ENCODE data around the gene TBX2.
A peak's percentile ranks its signal among the peaks of the same experiment; 100 is the strongest.

TBX2 gene

DNA sequence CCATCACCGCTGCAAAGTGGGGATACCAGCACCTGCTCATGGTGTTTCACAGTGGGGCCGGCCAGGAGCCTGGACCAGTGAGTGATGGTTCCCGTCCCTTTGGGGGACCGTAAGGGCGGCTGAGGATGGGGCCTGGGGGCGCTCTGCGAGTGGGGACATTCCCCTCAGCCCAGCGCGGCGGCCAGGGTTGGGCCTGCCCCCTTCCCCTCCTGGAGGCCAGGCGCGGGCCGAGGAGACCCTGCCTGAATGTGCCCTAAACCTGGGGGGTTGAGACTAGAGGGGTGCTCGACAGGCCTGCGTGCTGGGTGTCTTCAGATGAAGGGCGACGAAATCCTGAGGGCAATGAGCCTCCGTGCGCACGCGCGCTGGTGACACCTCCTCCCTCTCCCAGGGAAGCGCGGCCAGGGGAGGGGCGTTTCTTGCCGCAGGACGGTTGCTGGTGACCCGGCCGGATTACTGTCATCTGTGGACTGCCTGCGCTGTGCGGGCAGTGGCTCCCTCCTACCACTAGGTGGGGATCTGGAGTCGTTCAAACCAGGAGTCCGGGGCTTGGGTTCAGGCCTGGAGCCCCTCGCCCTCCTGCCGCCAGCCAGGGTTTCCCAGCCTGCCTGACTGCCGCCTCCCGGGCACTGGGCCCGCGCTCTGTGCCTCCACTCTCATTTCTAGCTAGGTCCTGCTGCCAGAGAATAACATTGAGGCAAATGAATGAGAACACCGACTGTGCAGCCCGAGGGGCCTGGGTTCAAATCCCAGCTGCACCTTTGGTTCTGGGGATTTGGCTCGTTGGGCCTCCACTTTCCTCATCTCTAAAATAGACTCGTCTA lies 17.1 kb downstream of the TBX2 start:
- H3K4me3 ChIP-seq (ENCODE audit: low read length): no peak overlapping the region
- peaks cover 30% of the 10 kb centered on the region for H3K27me3 ChIP-seq (ENCODE audit: control insufficient read depth, insufficient read depth, low read length)
- no peaks in the 10 kb centered on the region for H3K36me3 ChIP-seq (ENCODE audit: control insufficient read depth, insufficient read depth, low read length)
- H3K9me3 ChIP-seq (ENCODE audit: control insufficient read depth, low read length): no peaks in the 10 kb centered on the region
- H3K4me1 ChIP-seq (ENCODE audit: control insufficient read depth, insufficient read depth, low read length): peaks cover 24% of the 10 kb centered on the region
- peak overlapping the region; percentile 35 for H3K9ac ChIP-seq (ENCODE audit: low read length)

DNA sequence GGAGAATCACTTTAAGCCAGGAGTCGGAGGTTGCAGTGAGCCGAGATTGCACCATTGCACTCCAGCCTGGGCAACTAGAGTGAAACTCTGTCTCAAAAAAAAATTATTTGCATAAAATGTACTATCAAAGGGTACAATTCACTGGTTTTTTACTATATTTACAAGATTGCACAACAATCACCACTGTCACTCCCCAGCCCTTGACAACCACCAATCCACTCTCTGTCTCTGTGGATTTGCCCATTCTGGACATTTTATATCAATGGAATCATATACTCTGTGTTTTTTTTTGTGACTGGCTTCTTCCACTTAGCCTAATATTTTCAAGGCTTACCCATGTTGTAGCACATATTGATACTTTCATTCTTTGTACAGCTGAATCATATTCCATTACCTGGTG lies 18.8 kb downstream of the TBX2 start:
- H3K9me3 ChIP-seq (ENCODE audit: control insufficient read depth, low read length): no peaks in the 10 kb centered on the region
- H3K36me3 ChIP-seq (ENCODE audit: control insufficient read depth, insufficient read depth, low read length): no peaks in the 10 kb centered on the region
- peaks cover 13% of the 10 kb centered on the region for H3K4me1 ChIP-seq (ENCODE audit: control insufficient read depth, insufficient read depth, low read length)
- H3K4me3 ChIP-seq (ENCODE audit: low read length): no peak overlapping the region
- no peak overlapping the region for H3K9ac ChIP-seq (ENCODE audit: low read length)
- H3K27me3 ChIP-seq (ENCODE audit: control insufficient read depth, insufficient read depth, low read length): peaks cover 30% of the 10 kb centered on the region

DNA sequence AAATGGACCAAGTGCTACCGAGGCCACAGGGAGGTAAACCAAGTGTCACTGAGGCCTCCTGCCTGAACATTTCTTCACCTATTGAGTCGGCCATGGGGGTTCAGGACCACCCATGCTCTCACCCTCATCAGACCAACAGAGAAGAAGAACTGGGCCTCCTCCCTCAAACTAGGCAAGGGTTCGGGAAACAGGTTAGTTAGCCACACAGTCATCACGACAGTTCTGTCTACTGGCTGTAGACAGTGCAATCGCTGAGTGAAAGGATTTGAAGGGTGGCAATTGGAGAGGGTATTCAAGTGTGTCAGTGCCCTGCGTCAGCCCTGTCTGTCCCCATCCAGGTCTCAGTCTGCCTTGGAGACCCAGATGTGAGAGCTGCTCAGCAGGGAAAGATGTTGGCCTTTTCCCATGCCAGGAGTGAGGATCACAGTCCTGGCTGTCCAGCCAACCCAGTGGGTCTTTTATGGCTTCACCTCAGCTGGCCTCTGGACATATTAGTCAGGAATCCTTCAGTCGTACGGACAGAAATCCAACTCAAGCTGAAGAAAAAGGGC lies 19.9 kb downstream of the TBX2 start:
- H3K4me3 ChIP-seq (ENCODE audit: low read length): no peak overlapping the region
- peaks cover 9% of the 10 kb centered on the region for H3K4me1 ChIP-seq (ENCODE audit: control insufficient read depth, insufficient read depth, low read length)
- no peaks in the 10 kb centered on the region for H3K9me3 ChIP-seq (ENCODE audit: control insufficient read depth, low read length)
- no peak overlapping the region for H3K9ac ChIP-seq (ENCODE audit: low read length)
- peaks cover 36% of the 10 kb centered on the region for H3K27me3 ChIP-seq (ENCODE audit: control insufficient read depth, insufficient read depth, low read length)
- no peaks in the 10 kb centered on the region for H3K36me3 ChIP-seq (ENCODE audit: control insufficient read depth, insufficient read depth, low read length)

DNA sequence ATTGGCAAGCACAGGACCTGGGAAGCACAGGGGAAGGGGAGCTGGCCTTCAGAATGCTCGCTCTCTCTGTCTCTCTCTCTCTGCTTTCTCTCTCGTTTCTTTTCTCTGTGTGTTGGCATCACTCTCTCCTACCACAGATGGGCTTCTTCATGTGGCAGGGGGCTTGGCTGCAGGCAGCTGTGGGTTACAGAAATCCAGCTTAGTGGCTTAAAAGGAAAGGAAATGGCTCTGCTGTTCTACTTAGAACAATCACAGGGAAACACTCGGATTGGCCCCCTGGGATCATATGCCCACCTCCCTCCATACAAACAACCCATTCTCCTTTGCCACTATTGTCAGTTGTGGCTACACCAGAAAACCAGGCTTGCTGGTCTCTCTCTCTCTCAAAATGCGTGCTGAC lies 20.4 kb downstream of the TBX2 start:
- no peak overlapping the region for H3K9ac ChIP-seq (ENCODE audit: low read length)
- H3K9me3 ChIP-seq (ENCODE audit: control insufficient read depth, low read length): no peaks in the 10 kb centered on the region
- H3K36me3 ChIP-seq (ENCODE audit: control insufficient read depth, insufficient read depth, low read length): no peaks in the 10 kb centered on the region
- no peak overlapping the region for H3K4me3 ChIP-seq (ENCODE audit: low read length)
- peaks cover 9% of the 10 kb centered on the region for H3K4me1 ChIP-seq (ENCODE audit: control insufficient read depth, insufficient read depth, low read length)
- peaks cover 38% of the 10 kb centered on the region for H3K27me3 ChIP-seq (ENCODE audit: control insufficient read depth, insufficient read depth, low read length)

DNA sequence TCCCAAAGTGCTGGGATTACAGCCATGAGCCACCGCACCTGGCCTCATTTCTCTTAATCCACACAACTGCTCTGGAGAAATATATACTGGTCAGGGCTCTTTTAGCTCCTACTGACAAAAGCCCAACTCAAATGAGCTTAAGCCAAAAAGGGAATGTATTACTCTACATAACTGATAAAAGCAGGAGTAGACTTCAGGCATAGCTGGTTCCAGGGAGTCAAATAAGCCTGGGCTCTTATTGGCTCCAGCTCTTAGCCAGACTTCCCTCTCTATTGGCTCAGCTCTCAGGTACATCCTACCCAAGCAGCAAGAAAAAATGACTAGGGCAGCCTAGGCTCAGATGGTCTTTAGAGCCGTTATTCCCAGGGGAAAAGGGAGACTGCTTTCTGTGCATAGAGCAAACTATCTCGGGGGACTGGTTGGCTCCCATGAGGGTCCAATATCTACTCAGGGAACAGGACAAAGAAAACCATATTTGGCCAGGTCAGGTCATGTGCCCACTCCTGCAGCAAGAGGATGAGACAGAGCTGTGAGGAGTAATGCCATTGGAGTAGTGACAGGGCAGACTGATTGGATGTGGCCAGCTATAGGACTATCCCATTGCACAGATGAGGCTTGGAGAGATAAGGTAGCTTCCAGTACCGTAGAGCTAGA lies 21.2 kb downstream of the TBX2 start:
- peaks cover 40% of the 10 kb centered on the region for H3K27me3 ChIP-seq (ENCODE audit: control insufficient read depth, insufficient read depth, low read length)

DNA sequence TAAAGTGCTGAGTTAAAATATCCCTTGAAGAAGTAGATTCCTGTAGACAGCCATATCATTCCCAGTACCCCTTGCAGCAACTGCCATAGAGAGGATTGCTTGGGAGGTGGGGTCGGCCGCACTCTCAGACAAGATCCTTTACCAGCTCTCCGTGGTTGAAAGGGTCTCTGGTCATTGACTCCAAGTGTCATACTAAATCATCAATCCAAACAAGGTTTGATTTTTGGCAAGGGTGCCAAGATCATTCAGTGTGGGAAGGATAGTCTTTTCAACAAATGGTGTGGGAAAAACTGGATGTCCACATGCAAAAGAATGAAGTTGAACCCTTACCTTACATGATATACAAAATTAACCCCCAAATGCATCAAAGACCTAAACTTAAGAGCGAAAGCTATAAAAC lies 21.8 kb downstream of the TBX2 start:
- Histone ChIP-seq H3K27me3 (ENCODE audit: control insufficient read depth, insufficient read depth, low read length) (peaks cover 43% of the 10 kb centered on the region), H3K36me3 (ENCODE audit: control insufficient read depth, insufficient read depth, low read length) (no peaks in the 10 kb centered on the region), H3K4me1 (ENCODE audit: control insufficient read depth, insufficient read depth, low read length) (peaks cover 9% of the 10 kb centered on the region), H3K9ac (ENCODE audit: low read length) (no peak overlapping the region), H3K4me3 (ENCODE audit: low read length) (no peak overlapping the region), H3K9me3 (ENCODE audit: control insufficient read depth, low read length) (no peaks in the 10 kb centered on the region)

More for the DNA sequence above, 21.2 kb downstream of the TBX2 start:
- peaks cover 9% of the 10 kb centered on the region for H3K4me1 ChIP-seq (ENCODE audit: control insufficient read depth, insufficient read depth, low read length)
- H3K9me3 ChIP-seq (ENCODE audit: control insufficient read depth, low read length): no peaks in the 10 kb centered on the region
- no peaks in the 10 kb centered on the region for H3K36me3 ChIP-seq (ENCODE audit: control insufficient read depth, insufficient read depth, low read length)
- H3K4me3 ChIP-seq (ENCODE audit: low read length): no peak overlapping the region
- no peak overlapping the region for H3K9ac ChIP-seq (ENCODE audit: low read length)

DNA sequence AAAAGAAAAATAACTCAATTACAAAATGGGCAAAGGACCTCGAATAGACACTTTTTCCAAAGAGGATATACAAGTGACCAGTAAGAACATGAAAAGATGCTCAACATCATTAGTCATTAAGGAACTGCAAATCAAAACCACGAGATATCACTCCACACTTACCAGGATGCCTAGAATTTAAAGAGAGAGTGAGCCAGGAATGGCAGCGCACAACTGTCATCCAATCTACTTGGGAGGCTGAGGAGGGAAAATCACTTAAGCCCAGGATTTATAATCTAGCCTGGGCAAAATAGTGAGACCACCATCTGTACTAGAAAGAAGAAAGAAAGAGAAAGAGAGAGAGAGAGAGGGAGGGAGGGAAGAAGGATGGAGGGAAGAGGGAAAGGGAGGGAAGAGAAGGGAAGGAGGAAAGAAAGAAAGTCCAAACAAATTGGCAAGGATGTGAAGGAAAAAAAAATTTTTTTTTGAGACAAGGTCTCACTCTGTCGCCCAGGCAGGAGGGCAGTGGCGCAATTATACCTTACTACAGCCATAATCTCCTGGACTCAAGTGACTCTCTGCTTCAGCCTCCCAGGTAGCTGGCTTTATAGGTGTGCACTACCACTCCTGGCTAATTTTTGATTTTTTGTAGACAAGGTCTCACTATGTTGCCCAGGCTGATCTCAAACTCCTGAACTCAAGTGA lies 22.6 kb downstream of the TBX2 start:
- H3K4me3 ChIP-seq (ENCODE audit: low read length): no peak overlapping the region
- no peaks in the 10 kb centered on the region for H3K9me3 ChIP-seq (ENCODE audit: control insufficient read depth, low read length)
- H3K4me1 ChIP-seq (ENCODE audit: control insufficient read depth, insufficient read depth, low read length): peaks cover under 1% of the 10 kb centered on the region
- H3K9ac ChIP-seq (ENCODE audit: low read length): no peak overlapping the region
- H3K27me3 ChIP-seq (ENCODE audit: control insufficient read depth, insufficient read depth, low read length): peaks cover 43% of the 10 kb centered on the region
- no peaks in the 10 kb centered on the region for H3K36me3 ChIP-seq (ENCODE audit: control insufficient read depth, insufficient read depth, low read length)

DNA sequence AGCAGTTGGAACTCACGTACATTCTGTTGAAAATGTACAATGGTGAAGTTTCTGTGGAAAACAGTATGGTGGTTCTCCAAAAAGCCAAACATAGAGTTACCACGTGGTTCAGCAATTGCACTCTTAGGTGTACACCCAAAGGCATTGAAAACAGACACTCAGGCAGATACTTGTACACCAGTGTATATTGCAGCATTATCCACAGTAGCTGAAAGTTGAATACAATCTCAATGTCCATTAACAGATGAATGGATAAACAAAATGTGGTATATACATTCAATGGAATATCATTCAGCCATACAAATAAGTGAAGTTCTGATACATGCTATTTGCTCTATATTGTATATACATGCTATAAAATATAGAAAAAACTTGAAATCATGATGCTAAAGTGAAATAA lies 23.2 kb downstream of the TBX2 start:
- H3K9me3 ChIP-seq (ENCODE audit: control insufficient read depth, low read length): no peaks in the 10 kb centered on the region
- peaks cover 43% of the 10 kb centered on the region for H3K27me3 ChIP-seq (ENCODE audit: control insufficient read depth, insufficient read depth, low read length)
- no peak overlapping the region for H3K4me3 ChIP-seq (ENCODE audit: low read length)
- H3K36me3 ChIP-seq (ENCODE audit: control insufficient read depth, insufficient read depth, low read length): no peaks in the 10 kb centered on the region
- H3K4me1 ChIP-seq (ENCODE audit: control insufficient read depth, insufficient read depth, low read length): no peaks in the 10 kb centered on the region
- no peak overlapping the region for H3K9ac ChIP-seq (ENCODE audit: low read length)

DNA sequence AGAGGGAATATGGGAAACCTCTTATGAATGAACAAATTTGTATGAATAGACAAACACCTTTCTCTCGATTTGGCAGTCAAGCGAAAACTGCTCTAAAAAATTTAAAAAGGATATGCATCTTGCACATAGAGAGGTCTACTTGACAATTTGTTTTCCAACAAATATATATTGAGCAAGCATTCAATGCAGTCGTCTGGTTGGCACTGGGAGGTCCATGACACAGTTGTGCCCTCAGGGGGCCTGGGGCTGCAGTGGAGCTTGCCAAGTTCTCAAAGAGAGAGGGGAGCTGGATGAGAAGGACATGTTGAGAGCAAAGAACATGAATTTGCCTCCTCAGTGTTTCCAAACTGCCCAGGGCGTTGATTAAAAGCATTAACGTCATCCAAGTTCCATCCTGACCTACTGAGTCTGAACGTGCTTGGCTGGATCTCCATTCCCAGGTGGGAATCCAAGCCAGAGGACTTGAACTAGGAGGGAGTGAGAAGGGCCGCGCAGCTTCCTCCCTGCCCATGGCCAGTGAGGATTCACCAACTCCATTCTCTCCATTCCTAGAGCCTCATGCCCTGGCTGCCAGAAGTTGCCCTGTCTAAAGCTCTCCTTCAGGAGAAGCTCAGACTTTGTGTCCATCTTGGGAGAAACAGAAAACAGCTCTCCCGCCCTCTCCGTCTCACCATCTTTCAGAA lies 24.5 kb downstream of the TBX2 start:
- no peaks in the 10 kb centered on the region for H3K36me3 ChIP-seq (ENCODE audit: control insufficient read depth, insufficient read depth, low read length)

DNA sequence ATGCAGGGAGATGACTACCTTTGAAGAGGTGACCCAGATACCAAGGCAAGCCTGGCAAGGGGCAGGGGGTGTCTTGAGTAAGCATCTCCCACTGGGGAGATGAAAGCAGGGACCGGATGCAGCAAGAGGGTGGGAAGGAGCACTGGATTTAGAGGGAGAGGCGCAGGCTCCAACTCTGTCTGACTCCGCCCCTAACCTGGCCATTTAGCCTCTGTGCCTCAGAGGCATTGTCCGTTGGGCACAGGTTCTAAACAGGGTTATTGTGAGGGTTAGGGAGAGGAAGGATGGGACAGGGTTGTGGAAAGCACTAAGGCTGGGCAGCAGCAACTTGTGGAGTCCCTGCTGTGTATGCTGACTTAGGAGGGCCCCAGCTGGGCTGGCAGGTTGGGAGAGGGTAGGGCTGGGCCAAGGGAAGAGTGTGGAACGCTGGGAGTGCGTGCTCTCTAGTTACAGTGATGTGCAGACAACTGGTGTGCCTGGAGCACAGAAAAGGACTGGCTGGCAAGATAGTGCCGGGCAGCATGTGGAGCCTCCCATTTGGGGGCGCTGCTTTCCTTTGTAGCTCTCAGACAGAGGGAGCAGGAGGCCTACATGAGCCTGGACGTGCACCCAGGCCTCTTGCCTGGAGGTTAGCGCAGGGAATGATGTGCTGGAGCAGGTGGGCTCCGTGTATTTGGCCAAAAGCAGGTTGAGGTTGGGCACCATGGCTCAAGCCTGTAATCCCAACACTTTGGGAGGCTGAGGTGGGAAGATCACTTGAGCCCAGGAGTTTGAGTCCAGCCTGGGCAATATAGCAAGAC lies 26.2 kb downstream of the TBX2 start:
- peaks cover 25% of the 10 kb centered on the region for H3K27me3 ChIP-seq (ENCODE audit: control insufficient read depth, insufficient read depth, low read length)
- no peaks in the 10 kb centered on the region for H3K9me3 ChIP-seq (ENCODE audit: control insufficient read depth, low read length)
- H3K4me1 ChIP-seq (ENCODE audit: control insufficient read depth, insufficient read depth, low read length): no peaks in the 10 kb centered on the region

More for the DNA sequence above, 24.5 kb downstream of the TBX2 start:
- Histone ChIP-seq H3K4me3 (ENCODE audit: low read length) (no peak overlapping the region), H3K4me1 (ENCODE audit: control insufficient read depth, insufficient read depth, low read length) (no peaks in the 10 kb centered on the region), H3K27me3 (ENCODE audit: control insufficient read depth, insufficient read depth, low read length) (peaks cover 40% of the 10 kb centered on the region), H3K9ac (ENCODE audit: low read length) (no peak overlapping the region), H3K9me3 (ENCODE audit: control insufficient read depth, low read length) (no peaks in the 10 kb centered on the region)

More for the DNA sequence above, 26.2 kb downstream of the TBX2 start:
- Histone ChIP-seq H3K9ac (ENCODE audit: low read length) (no peak overlapping the region), H3K36me3 (ENCODE audit: control insufficient read depth, insufficient read depth, low read length) (no peaks in the 10 kb centered on the region), H3K4me3 (ENCODE audit: low read length) (no peak overlapping the region)

All from mucosa of stomach (tissue), 1 donor.